BLaER1 (cell line): ENCODE measurements around the gene ELF2.
"Not testable (repeated sequence)": the region's sequence is repeated elsewhere in the genome, so short reads cannot be mapped to it uniquely, and the experiment has no call there.

Experiments
- H3K27ac ChIP-seq: shearing (Covaris generic); formaldehyde crosslinking; 2 replicates; pipeline ENCODE4 v1.8.1; 2022
- H3K27me3 ChIP-seq: shearing (Covaris generic); formaldehyde crosslinking; 2 replicates; pipeline ENCODE4 v1.8.1; 2022
- H3K36me3 ChIP-seq: shearing (Covaris generic); formaldehyde crosslinking; 2 replicates; pipeline ENCODE4 v1.8.1; 2022
- H3K4me1 ChIP-seq: shearing (Covaris generic); formaldehyde crosslinking; 2 replicates; pipeline ENCODE4 v1.8.1; 2022
- H3K4me2 ChIP-seq: shearing (Covaris generic); formaldehyde crosslinking; 2 replicates; pipeline ENCODE4 v1.8.1; 2022
- H3K4me3 ChIP-seq: shearing (Covaris generic); formaldehyde crosslinking; 2 replicates; pipeline ENCODE4 v1.8.1; 2022
- H3K9ac ChIP-seq: shearing (Covaris generic); formaldehyde crosslinking; 2 replicates; pipeline ENCODE4 v1.8.1; 2022
- H3K9me3 ChIP-seq: shearing (Covaris generic); formaldehyde crosslinking; 2 replicates; pipeline ENCODE4 v1.8.1; 2022
- H4K20me1 ChIP-seq: shearing (Covaris generic); formaldehyde crosslinking; 2 replicates; pipeline ENCODE4 v1.8.1; 2022
- Cebpa-rat ChIP-seq: shearing (Covaris generic); IDR thresholded peaks from 2 replicates; pipeline ENCODE4 v1.8.1; 2022

Gene ELF2

GRCh38 chr4:139015948-139016471, 161.0 kb downstream of the ELF2 start:
- Histone ChIP-seq H3K4me1 (peaks cover 54% of the 10 kb centered on the region), H4K20me1 (peaks cover 46% of the 10 kb centered on the region), H3K9me3 (no peaks in the 10 kb centered on the region), H3K4me2 (peak overlapping the region; percentile 79), H3K36me3 (peaks cover 20% of the 10 kb centered on the region), H3K27me3 (no peaks in the 10 kb centered on the region), H3K9ac (peak overlapping the region; percentile 96), H3K4me3 (peak overlapping the region; percentile 98), H3K27ac (peak overlapping the region; percentile 99)
- TF ChIP-seq Cebpa-rat = no peak

GRCh38 chr4:139015269-139015947, 161.6 kb downstream of the ELF2 start, which contains the start of gene NOCT:
NOCT (plus strand) TSS chr4:139015781; CDS start chr4:139015982, 201 bp downstream.
- peaks cover 52% of the 10 kb centered on the region for H3K4me1 ChIP-seq
- no peak for TF ChIP-seq Cebpa-rat
- no peaks in the 10 kb centered on the region for H3K9me3 ChIP-seq
- peaks cover 14% of the 10 kb centered on the region for H3K36me3 ChIP-seq
- H4K20me1 ChIP-seq = peaks cover 40% of the 10 kb centered on the region
- peak within 1 kb of the TSS; percentile 96 for H3K9ac ChIP-seq
- H3K27ac ChIP-seq = peak within 1 kb of the TSS; percentile 99
- peak within 1 kb of the TSS; percentile 98 for H3K4me3 ChIP-seq
- H3K27me3 ChIP-seq = no peaks in the 10 kb centered on the region
- peak within 1 kb of the TSS; percentile 79 for H3K4me2 ChIP-seq

- Histone ChIP-seq H3K27ac (peak overlapping the region; percentile 99), H3K27me3 (no peaks in the 10 kb centered on the region), H3K4me2 (peak overlapping the region; percentile 79), H3K4me1 (peaks cover 44% of the 10 kb centered on the region), H4K20me1 (peaks cover 32% of the 10 kb centered on the region), H3K36me3 (peaks cover 6% of the 10 kb centered on the region), H3K9me3 (no peaks in the 10 kb centered on the region), H3K9ac (peak overlapping the region; percentile 96), H3K4me3 (peak overlapping the region; percentile 98)
- no peak for TF ChIP-seq Cebpa-rat
Measured at GRCh38 chr4:139014371-139015268, 162.4 kb downstream of the ELF2 start.

GRCh38 chr4:139011225-139011950, 165.6 kb downstream of the ELF2 start:
- no peak overlapping the region for H3K27ac ChIP-seq
- H3K9ac ChIP-seq = no peak overlapping the region
- H3K36me3 ChIP-seq = no peaks in the 10 kb centered on the region
- peaks cover 12% of the 10 kb centered on the region for H3K4me1 ChIP-seq
- H3K9me3 ChIP-seq = peaks cover 19% of the 10 kb centered on the region
- no peaks in the 10 kb centered on the region for H3K27me3 ChIP-seq
- 0 out of 2 replicates have a peak, but pooled peaks cover 6% of the 10 kb centered on the region for H4K20me1 ChIP-seq
- no peak for TF ChIP-seq Cebpa-rat
- no peak overlapping the region for H3K4me3 ChIP-seq
- H3K4me2 ChIP-seq = no peak overlapping the region

GRCh38 chr4:139009702-139010101, 167.3 kb downstream of the ELF2 start:
- Histone ChIP-seq H3K27me3 (no peaks in the 10 kb centered on the region), H3K9ac (no peak overlapping the region), H4K20me1 (no peaks in the 10 kb centered on the region), H3K9me3 (peaks cover 19% of the 10 kb centered on the region), H3K4me2 (no peak overlapping the region), H3K27ac (no peak overlapping the region), H3K4me1 (peaks cover 7% of the 10 kb centered on the region), H3K36me3 (no peaks in the 10 kb centered on the region), H3K4me3 (no peak overlapping the region)
- TF ChIP-seq Cebpa-rat = no peak

GRCh38 chr4:139008278-139008677, 168.7 kb downstream of the ELF2 start:
- not testable (repeated sequence) for H3K36me3 ChIP-seq, H3K4me2 ChIP-seq, H3K4me3 ChIP-seq, H3K27me3 ChIP-seq, H4K20me1 ChIP-seq, H3K27ac ChIP-seq, H3K9ac ChIP-seq, H3K4me1 ChIP-seq
- H3K9me3 ChIP-seq = peaks cover 19% of the 10 kb centered on the region

- no peak for TF ChIP-seq Cebpa-rat
- H3K27ac ChIP-seq = no peak overlapping the region
Measured at GRCh38 chr4:139007640-139008039, 169.4 kb downstream of the ELF2 start.

More at GRCh38 chr4:139007640-139008039, 169.4 kb downstream of the ELF2 start:
- H3K9me3 ChIP-seq = peaks cover 19% of the 10 kb centered on the region
- H3K4me3 ChIP-seq = no peak overlapping the region
- no peaks in the 10 kb centered on the region for H3K36me3 ChIP-seq
- H3K27me3 ChIP-seq = no peaks in the 10 kb centered on the region
- no peak overlapping the region for H3K4me2 ChIP-seq
- H4K20me1 ChIP-seq = no peaks in the 10 kb centered on the region
- H3K9ac ChIP-seq = no peak overlapping the region
- no peaks in the 10 kb centered on the region for H3K4me1 ChIP-seq
